Panc1 (cell line): ENCODE data around the gene TMEM229B.

Experiments
- POLR2AphosphoS5 ChIP-seq: IDR thresholded peaks from 2 replicates; pipeline ENCODE4 v1.6.1; 2012; ENCODE audit warnings: mild to moderate bottlenecking, low read depth, low read length, moderate library complexity
- SIN3A ChIP-seq: IDR thresholded peaks from 2 replicates; pipeline ENCODE4 v1.6.1; 2012; ENCODE audit warnings: low read depth, mild to moderate bottlenecking, low read length, moderate library complexity, borderline replicate concordance; ENCODE audit not compliant: insufficient read depth
- TF ChIP-seq, protein P1 (sequence below): fragments of 450-650 bp; IDR thresholded peaks from 2 replicates; pipeline ENCODE4 v1.5.1; 2017; ENCODE audit warnings: mild to moderate bottlenecking

DNA sequence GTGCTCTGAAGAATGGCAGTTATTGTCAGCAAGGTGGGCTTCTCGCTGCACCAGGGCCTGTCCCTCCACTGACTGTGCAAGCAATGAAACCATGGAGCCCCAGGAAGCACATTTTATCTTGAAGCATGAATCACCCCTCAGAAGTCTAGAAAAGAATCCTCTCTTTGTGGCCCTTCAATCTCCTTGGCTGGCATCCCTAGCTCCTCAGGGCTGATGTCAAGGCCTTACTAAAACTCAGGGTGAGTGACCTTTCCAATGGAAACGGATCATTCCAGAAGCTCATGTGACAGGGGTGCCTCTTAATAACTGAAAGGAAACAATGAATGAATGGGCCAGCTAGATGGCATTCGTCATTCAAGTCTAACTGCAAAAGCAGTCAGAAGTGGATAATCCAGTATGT, 22.3 kb upstream of the TMEM229B start:
- no peak for TF ChIP-seq SIN3A
- TF ChIP-seq, protein P1, sequence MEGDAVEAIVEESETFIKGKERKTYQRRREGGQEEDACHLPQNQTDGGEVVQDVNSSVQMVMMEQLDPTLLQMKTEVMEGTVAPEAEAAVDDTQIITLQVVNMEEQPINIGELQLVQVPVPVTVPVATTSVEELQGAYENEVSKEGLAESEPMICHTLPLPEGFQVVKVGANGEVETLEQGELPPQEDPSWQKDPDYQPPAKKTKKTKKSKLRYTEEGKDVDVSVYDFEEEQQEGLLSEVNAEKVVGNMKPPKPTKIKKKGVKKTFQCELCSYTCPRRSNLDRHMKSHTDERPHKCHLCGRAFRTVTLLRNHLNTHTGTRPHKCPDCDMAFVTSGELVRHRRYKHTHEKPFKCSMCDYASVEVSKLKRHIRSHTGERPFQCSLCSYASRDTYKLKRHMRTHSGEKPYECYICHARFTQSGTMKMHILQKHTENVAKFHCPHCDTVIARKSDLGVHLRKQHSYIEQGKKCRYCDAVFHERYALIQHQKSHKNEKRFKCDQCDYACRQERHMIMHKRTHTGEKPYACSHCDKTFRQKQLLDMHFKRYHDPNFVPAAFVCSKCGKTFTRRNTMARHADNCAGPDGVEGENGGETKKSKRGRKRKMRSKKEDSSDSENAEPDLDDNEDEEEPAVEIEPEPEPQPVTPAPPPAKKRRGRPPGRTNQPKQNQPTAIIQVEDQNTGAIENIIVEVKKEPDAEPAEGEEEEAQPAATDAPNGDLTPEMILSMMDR = no peak
- no peak for TF ChIP-seq POLR2AphosphoS5
